Breast epithelium (tissue), 3 donors: Measurements from ENCODE around the gene ZBTB49.

Experiments used
- CTCF ChIP-seq, 3 donors: fragments of 450-650 bp; IDR thresholded peaks; one replicate each; pipeline ENCODE4 v1.5.1; 2016 to 2017; ENCODE audit warnings: antibody characterized with exemption in 3 of 3, mild to moderate bottlenecking in 3 of 3, moderate library complexity in 3 of 3
- POLR2A ChIP-seq: fragments of 450-650 bp; IDR thresholded peaks from one replicate; pipeline ENCODE4 v1.6.1; 2016; ENCODE audit warnings: antibody characterized with exemption, mild to moderate bottlenecking, moderate library complexity
- POLR2AphosphoS5 ChIP-seq, 3 donors: sonication (generic); formaldehyde crosslinking; IDR thresholded peaks; one replicate each; pipeline ENCODE4 v1.6.1; 2017; ENCODE audit warnings: antibody characterized with exemption in 3 of 3

GRCh38 chr4:4249866-4250265, 40.2 kb upstream of the ZBTB49 start:
- no peak for TF ChIP-seq CTCF (IDR thresholded peaks at IDR 0.05)
- no peak for TF ChIP-seq POLR2AphosphoS5 (IDR thresholded peaks at IDR 0.05)
- TF ChIP-seq POLR2A: no peak
